H9 (cell line): Measurements from ENCODE around the gene ANKRD44. TPM values are rescaled to one million over a fixed set of nuclear protein-coding genes. Genes with fewer than 3 reads are reported as not detected.

Experiments
- DNase-seq: peaks from one replicate; pipeline ENCODE4 v3.0.0-alpha.2; 2017
- H2AFZ ChIP-seq: one replicate; pipeline ENCODE4 v1.6.1; 2013; ENCODE audit warnings: mild to moderate bottlenecking, low read length, control low read depth, moderate library complexity
- H2AK5ac ChIP-seq: 2 replicates; pipeline ENCODE4 v1.6.1; 2013; ENCODE audit warnings: low read length, control low read depth, mixed read lengths; ENCODE audit not compliant: insufficient read length
- H2BK120ac ChIP-seq: one replicate; pipeline ENCODE4 v1.6.1; 2013; ENCODE audit warnings: low read depth, mild to moderate bottlenecking, low read length, control low read depth, inconsistent platforms; ENCODE audit not compliant: poor library complexity, severe bottlenecking
- H2BK12ac ChIP-seq: 2 replicates; pipeline ENCODE4 v1.6.1; 2013; ENCODE audit warnings: low read length, control low read depth, mixed read lengths, low read depth; ENCODE audit not compliant: insufficient read length
- H2BK15ac ChIP-seq: 2 replicates; pipeline ENCODE4 v1.6.1; 2013; ENCODE audit warnings: low read depth, low read length, control low read depth
- H2BK20ac ChIP-seq: one replicate; pipeline ENCODE4 v1.6.1; 2013; ENCODE audit warnings: low read depth, mild to moderate bottlenecking, low read length, control low read depth, inconsistent platforms; ENCODE audit not compliant: poor library complexity, severe bottlenecking
- H2BK5ac ChIP-seq: 2 replicates; pipeline ENCODE4 v1.6.1; 2013; ENCODE audit warnings: low read length, control low read depth, mixed read lengths; ENCODE audit not compliant: insufficient read length
- H3K14ac ChIP-seq: 2 replicates; pipeline ENCODE4 v1.6.1; 2013; ENCODE audit warnings: low read length, control low read depth; ENCODE audit not compliant: insufficient read depth
- H3K18ac ChIP-seq: 2 replicates; pipeline ENCODE4 v1.6.1; 2013; ENCODE audit warnings: low read depth, mild to moderate bottlenecking, mixed read lengths, low read length, control low read depth; ENCODE audit not compliant: insufficient read length
- H3K23ac ChIP-seq: 2 replicates; pipeline ENCODE4 v1.6.1; 2013; ENCODE audit warnings: low read length, control low read depth, mixed read lengths, low read depth; ENCODE audit not compliant: insufficient read length
- H3K23me2 ChIP-seq: 2 replicates; pipeline ENCODE4 v1.6.1; 2013; ENCODE audit warnings: low read depth, mild to moderate bottlenecking, mixed read lengths, low read length, control low read depth; ENCODE audit not compliant: insufficient read length, poor library complexity, severe bottlenecking
- H3K27ac ChIP-seq: 2 replicates; pipeline ENCODE4 v1.5.1; 2013; ENCODE audit warnings: low read length, control low read depth, mixed read lengths, low read depth; ENCODE audit not compliant: insufficient read length
- H3K27me3 ChIP-seq: 2 replicates; pipeline ENCODE4 v1.6.1; 2013; ENCODE audit warnings: low read length, control low read depth, inconsistent platforms; ENCODE audit not compliant: insufficient read depth
- H3K4ac ChIP-seq: 2 replicates; pipeline ENCODE4 v1.6.1; 2013; ENCODE audit warnings: low read depth, mild to moderate bottlenecking, control low read depth, inconsistent platforms, low read length, moderate library complexity
- H3K4me1 ChIP-seq: 2 replicates; pipeline ENCODE4 v1.6.1; 2013; ENCODE audit warnings: low read length, control low read depth, inconsistent platforms; ENCODE audit not compliant: insufficient read depth
- H3K4me2 ChIP-seq: 2 replicates; pipeline ENCODE4 v1.6.1; 2013; ENCODE audit warnings: low read length, control low read depth, mixed read lengths; ENCODE audit not compliant: insufficient read length, insufficient read depth
- H3K56ac ChIP-seq: 2 replicates; pipeline ENCODE4 v1.6.1; 2013; ENCODE audit warnings: low read depth, mild to moderate bottlenecking, mixed read lengths, low read length, control low read depth; ENCODE audit not compliant: insufficient read length
- H3K79me1 ChIP-seq: 2 replicates; pipeline ENCODE4 v1.6.1; 2013; ENCODE audit warnings: low read depth, mild to moderate bottlenecking, moderate library complexity, low read length, control low read depth, inconsistent platforms; ENCODE audit not compliant: insufficient read depth, poor library complexity, severe bottlenecking
- H3K79me2 ChIP-seq: 2 replicates; pipeline ENCODE4 v1.6.1; 2013; ENCODE audit warnings: low read length, control low read depth, inconsistent platforms; ENCODE audit not compliant: insufficient read depth
- H3K9ac ChIP-seq: 2 replicates; pipeline ENCODE4 v1.6.1; 2013; ENCODE audit warnings: low read length, control low read depth, mixed read lengths; ENCODE audit not compliant: insufficient read length; ENCODE audit errors: extremely low read depth
- H3K9me3 ChIP-seq: one replicate; pipeline ENCODE4 v1.6.1; 2013; ENCODE audit warnings: low read depth, low read length, inconsistent platforms; ENCODE audit not compliant: control insufficient read depth
- H3T11ph ChIP-seq: one replicate; pipeline ENCODE4 v1.6.1; 2013; ENCODE audit warnings: mild to moderate bottlenecking, low read length, control low read depth, inconsistent platforms
- H4K20me1 ChIP-seq: one replicate; pipeline ENCODE4 v1.6.1; 2013; ENCODE audit not compliant: control insufficient read depth, insufficient read length, insufficient read depth
- H4K5ac ChIP-seq: 2 replicates; pipeline ENCODE4 v1.6.1; 2013; ENCODE audit warnings: low read depth, mild to moderate bottlenecking, mixed read lengths, low read length, control low read depth; ENCODE audit not compliant: insufficient read length
- H4K8ac ChIP-seq: replicated peaks from 2 replicates; pipeline ENCODE4 v1.6.1; 2013; ENCODE audit warnings: low read length, control low read depth, mixed read lengths, low read depth; ENCODE audit not compliant: insufficient read length
- H4K91ac ChIP-seq: 2 replicates; pipeline ENCODE4 v1.6.1; 2013; ENCODE audit warnings: low read depth, mild to moderate bottlenecking, moderate library complexity, mixed read lengths, low read length, control low read depth; ENCODE audit not compliant: insufficient read length
- H3K27ac Mint-ChIP-seq, 3 experiments: 2 replicates in 2 of 3; 3 replicates in 1 of 3; pipeline ENCODE4 v1.8.0; 2020 to 2021; ENCODE audit warnings: mixed read lengths in 3 of 3, mild to moderate bottlenecking in 1 of 3, moderate library complexity in 1 of 3
- H3K27me3 Mint-ChIP-seq: 2 replicates; pipeline ENCODE4 v1.8.0; 2021; ENCODE audit warnings: low read depth, mild to moderate bottlenecking, moderate library complexity, mixed read lengths
- H3K36me3 Mint-ChIP-seq, 3 experiments: 2 replicates in 2 of 3; 3 replicates in 1 of 3; pipeline ENCODE4 v1.8.0; 2020 to 2021; ENCODE audit warnings: low read depth in 3 of 3, mixed read lengths in 3 of 3; ENCODE audit not compliant: insufficient read depth in 1 of 3
- H3K4me1 Mint-ChIP-seq, 2 experiments: 2 replicates each; pipeline ENCODE4 v1.8.0; 2020; ENCODE audit warnings: mixed read lengths in 2 of 2
- H3K4me3 Mint-ChIP-seq, 2 experiments: 2 replicates in 1 of 2; 3 replicates in 1 of 2; pipeline ENCODE4 v1.8.0; 2020 to 2021; ENCODE audit warnings: mild to moderate bottlenecking in 2 of 2, mixed read lengths in 2 of 2, moderate library complexity in 1 of 2
- H3K9me3 Mint-ChIP-seq, 2 experiments: 2 replicates in 1 of 2; 3 replicates in 1 of 2; pipeline ENCODE4 v1.8.0; 2020; ENCODE audit warnings: mild to moderate bottlenecking in 2 of 2, mixed read lengths in 2 of 2, moderate library complexity in 1 of 2
- CTCF ChIP-seq: fragments of 200-600 bp; sonication (generic); conservative IDR thresholded peaks from 3 replicates; pipeline ENCODE4 v1.8.0; 2021; ENCODE audit warnings: antibody characterized with exemption, mild to moderate bottlenecking
- WGBS: extraction: QIAGEN DNeasy Blood & Tissue Kit; methylation state at CpG from one replicate; pipeline ENCODE4 v1.1.7; 2013; ENCODE audit warnings: missing lambda C conversion rate, low lambda C conversion rate, mixed read lengths; ENCODE audit not compliant: insufficient read length; ENCODE audit errors: extremely low coverage; 5-methylcytosine and 5-hydroxymethylcytosine counted together
- total RNA-seq: library from RNA; stranded (reverse); gene quantifications from 2 replicates; pipeline ENCODE4 v1.2.1, GENCODE V29; 2021

Gene ANKRD44
- total RNA-seq, 1 experiment from 2014 or later = 1.9 TPM

DNA sequence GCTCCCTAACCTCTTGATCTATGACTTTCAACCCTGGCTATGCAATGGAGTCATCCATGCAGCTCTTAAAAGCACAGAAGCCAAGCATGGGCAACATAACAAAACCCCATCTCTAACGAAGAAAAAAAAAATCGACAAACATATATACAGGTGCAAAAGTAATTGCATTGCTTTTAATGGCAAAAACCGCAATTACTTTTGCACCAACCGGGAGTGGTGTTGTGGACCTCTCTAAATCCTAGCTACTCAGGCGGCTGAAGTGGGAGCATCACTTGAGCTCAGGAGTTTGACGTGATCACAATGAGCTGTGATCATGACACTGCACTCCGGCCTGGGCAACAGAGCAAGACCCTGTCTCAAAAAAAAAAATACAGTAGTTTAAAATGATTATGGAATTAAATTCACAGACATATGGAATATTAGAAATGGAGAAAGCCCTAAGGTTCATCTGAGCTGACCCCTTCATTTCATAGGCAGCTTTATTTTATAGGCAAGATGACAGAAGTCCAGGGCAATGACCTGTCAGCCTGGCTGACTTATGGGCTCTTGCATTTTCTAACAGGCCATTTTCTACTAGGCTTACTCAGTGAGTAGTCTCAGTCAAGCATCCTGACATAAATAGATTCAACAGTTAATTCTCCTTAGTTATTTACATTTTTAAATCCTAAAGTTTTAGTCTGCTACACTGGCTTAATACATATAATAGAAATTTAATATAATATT is 183.8 kb downstream of the ANKRD44 start:
- Histone ChIP-seq H3K4me1 (no peaks in the 10 kb centered on the region), H3K9me3 (no peaks in the 10 kb centered on the region), H2BK5ac (no peak overlapping the region), H3K14ac (no peak overlapping the region), H2BK20ac (no peak overlapping the region), H3K27me3 (no peaks in the 10 kb centered on the region), H3K4me2 (no peak overlapping the region), H2BK15ac (no peak overlapping the region), H3K27ac (no peak overlapping the region), H3K79me1 (no peaks in the 10 kb centered on the region), H3K23me2 (no peaks in the 10 kb centered on the region), H3K79me2 (no peaks in the 10 kb centered on the region), H3K9ac (no peak overlapping the region), H4K20me1 (no peaks in the 10 kb centered on the region), H3K23ac (no peak overlapping the region), H4K5ac (no peak overlapping the region), H4K8ac (no peak overlapping the region), H3T11ph (no peak overlapping the region), H3K4ac (no peak overlapping the region), H4K91ac (no peak overlapping the region), H2BK12ac (no peak overlapping the region), H2AFZ (no peak overlapping the region), H2AK5ac (no peak overlapping the region), H3K18ac (no peak overlapping the region), H2BK120ac (no peak overlapping the region), H3K56ac (no peak overlapping the region)
- no peak for TF ChIP-seq CTCF
- WGBS = no CpG with 5 or more reads among the region's 7 CpGs
- Mint-ChIP-seq H3K4me1 (no peaks in the 10 kb centered on the region), H3K4me3 (no peak overlapping the region), H3K36me3 (no peaks in the 10 kb centered on the region), H3K27me3 (no peaks in the 10 kb centered on the region; the same call in none of the 2 replicates), H3K9me3 (peaks cover 0 to 2% of the 10 kb centered on the region in 2 experiments; a peak in 1 of 5 replicates), H3K27ac (no peak overlapping the region)
- no peak for DNase-seq
